Activated T-cell treated with anti-CD3 and anti-CD28 coated beads, Interleukin-2, amount 50 U/mL, for 1 hour (primary cell): ENCODE results near the gene NIM1K.
A peak's percentile ranks its signal among the peaks of the same experiment; 100 is the strongest.
"Not testable (repeated sequence)": the region's sequence is repeated elsewhere in the genome, so short reads cannot be mapped to it uniquely, and the experiment has no call there.

Source experiments
- DNase-seq: peaks from one replicate; pipeline ENCODE4 v3.0.0-alpha.2; 2020

Gene NIM1K

GRCh38 chr5:43191740-43192557 lies at the start of gene NIM1K:
Gene NIM1K (plus strand): TSS chr5:43192225. CDS start chr5:43245776, 53,551 bp downstream.
- peak; percentile 37 for DNase-seq

GRCh38 chr5:43145071-43145470 lies 47.0 kb upstream of the NIM1K start:
- DNase-seq = no peak

DNA sequence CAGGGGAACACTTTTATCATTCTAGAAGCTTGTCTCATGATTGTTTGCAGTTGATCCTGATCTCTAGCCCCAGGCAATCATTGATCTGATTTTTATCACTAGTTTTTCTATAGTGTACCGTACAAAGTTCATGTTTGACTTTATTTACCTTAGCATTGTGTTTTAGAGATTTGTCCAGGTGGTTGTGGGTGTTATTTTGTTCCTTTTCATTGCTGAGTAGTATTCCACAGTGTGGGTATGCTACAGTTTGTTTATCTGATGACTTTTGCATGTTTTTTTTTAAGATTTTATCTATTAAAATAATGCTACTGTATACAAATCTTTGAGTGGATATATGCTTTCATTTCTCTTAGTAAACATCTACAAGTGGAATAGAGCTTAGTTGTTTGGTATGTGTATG lies 45.1 kb upstream of the NIM1K start:
- no peak for DNase-seq

DNA sequence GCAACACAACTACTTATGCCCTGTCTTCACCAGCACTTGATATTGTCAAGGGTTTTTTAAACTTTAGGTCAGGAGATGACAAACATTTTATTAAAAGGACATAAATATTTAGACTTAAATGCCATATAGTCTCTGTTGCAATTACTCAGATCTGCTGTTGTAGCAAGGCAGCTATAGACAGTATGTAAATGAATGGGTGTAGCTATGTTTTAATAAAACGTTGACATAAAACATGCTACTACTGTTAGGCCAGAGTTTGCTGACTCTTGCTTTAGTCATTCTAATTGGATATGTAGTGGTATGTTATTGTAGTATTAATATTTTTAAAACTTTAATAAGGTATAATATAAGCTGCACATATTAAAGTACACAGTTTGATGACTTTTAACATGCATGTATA lies 43.6 kb upstream of the NIM1K start:
- DNase-seq = no peak

- no peak for DNase-seq
Observed at GRCh38 chr5:43149231-43149630, 42.8 kb upstream of the NIM1K start.

DNA sequence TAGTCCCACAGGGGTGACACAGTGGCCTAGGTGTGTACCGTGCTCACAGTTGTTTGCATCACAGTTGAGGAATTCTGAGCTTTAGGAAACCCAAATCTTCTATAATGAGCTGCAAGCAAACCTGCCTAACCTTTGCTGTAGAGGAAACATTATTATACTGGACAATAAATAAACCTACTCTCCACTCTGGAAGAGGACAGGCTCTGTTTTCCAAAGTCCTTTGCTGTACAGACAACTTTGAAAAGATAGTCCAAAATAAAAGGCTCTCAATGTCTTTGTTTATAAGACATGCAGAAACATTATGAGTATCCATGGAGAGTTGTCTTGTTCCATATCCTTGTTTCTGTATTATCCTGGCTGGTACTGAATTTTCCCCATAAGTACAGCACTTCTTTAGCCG lies 42.0 kb upstream of the NIM1K start:
- no peak for DNase-seq

DNA sequence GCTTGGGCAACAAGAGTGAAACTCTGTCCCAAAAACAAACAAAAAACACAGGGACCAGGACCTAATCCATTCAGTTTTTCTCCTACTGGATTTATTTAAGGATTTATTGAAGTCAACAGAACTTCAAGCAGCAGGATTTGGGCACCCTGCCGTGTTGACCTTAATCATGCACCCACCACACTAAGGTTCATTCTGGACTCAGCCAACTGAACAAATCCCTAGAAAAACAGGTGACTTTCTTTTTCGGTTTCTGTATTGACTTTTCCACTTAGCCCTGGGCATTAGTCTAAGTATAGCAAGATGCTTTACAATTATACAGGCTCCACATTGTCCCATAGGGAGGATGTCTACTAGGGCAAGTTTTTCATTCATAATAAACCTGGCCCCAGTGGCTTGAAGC lies 41.3 kb upstream of the NIM1K start:
- no peak for DNase-seq

DNA sequence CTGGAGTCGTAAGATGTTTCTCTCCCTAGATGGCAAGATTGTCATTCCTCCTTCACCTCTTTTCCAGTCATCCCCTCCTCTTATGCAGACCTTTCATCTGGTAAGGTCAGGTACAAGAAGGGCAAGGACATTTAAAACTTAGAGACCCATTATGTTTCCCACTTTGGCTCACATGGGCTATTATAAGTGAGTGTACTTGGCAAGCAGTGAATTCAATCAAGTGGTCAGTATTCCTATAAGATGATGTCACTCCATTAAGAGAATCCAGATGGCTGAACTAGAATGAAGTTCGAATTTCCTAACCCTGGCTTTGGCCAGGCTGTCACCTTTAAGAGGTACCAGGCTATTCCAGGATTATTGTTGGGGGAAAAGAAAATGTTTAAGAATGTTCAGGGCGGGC lies 39.1 kb upstream of the NIM1K start:
- DNase-seq = no peak

- no peak for DNase-seq
Observed at GRCh38 chr5:43154469-43154868, 37.6 kb upstream of the NIM1K start.

GRCh38 chr5:43155394-43156096 lies 36.5 kb upstream of the NIM1K start:
- no peak for DNase-seq

GRCh38 chr5:43156388-43156787 lies 35.6 kb upstream of the NIM1K start:
- no peak for DNase-seq

GRCh38 chr5:43157068-43157467 lies 35.0 kb upstream of the NIM1K start:
- DNase-seq = no peak

DNA sequence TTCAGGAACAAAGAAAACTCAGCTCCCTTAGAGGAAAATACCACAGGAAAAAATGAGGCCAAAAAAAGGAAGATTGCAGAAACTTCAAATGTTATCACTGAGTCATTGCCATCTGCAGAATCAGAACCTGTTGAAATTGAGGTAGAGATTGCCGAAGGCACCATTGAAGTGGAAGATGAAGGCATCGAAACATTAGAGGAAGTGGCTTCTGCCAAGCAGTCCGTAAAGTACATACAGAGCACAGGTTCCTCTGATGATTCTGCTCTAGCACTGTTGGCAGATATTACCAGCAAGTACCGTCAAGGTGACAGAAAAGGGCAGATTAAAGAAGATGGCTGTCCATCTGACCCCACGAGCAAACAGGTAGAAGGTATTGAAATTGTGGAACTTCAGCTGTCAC lies 30.8 kb upstream of the NIM1K start:
- no peak for DNase-seq

DNA sequence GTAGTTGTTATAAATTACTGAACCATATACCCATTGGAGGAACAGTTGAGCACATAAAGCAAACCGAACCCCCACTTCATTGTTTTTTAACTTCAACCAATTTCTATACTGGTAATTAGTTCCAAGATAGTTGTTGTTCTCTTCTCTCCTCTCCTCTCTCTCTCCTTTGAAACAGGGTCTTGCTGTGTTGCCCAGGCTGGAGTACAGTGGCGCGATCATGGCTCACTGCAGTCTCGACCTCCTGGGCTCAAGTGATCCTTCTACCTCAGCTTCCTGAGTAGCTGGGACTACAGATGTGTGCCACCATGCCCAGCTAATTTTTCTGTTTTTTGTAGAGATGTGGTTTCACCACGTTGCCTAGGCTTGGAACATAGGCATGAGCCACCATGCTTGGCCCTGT lies 27.2 kb upstream of the NIM1K start:
- DNase-seq = not testable (repeated sequence)

GRCh38 chr5:43165323-43165722 lies 26.7 kb upstream of the NIM1K start:
- no peak for DNase-seq

GRCh38 chr5:43168175-43168574 lies 23.9 kb upstream of the NIM1K start:
- no peak for DNase-seq

GRCh38 chr5:43171451-43171850 lies 20.6 kb upstream of the NIM1K start:
- no peak for DNase-seq

- no peak for DNase-seq
Observed at GRCh38 chr5:43171926-43172325, 20.1 kb upstream of the NIM1K start.

- no peak for DNase-seq
Observed at GRCh38 chr5:43172779-43173178, 19.2 kb upstream of the NIM1K start.

DNA sequence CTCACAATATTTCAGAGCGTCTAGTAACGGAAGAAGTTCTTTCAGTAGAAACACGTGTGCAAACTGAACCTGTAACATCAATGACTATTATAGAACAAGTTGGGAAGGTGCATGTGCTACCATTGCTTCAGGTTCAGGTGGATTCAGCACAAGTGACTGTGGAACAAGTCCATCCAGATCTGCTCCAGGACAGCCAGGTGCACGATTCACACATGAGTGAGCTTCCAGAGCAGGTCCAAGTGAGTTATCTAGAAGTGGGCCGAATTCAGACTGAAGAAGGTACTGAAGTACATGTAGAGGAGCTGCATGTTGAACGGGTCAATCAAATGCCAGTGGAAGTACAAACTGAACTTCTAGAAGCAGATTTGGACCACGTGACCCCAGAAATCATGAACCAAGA lies 17.4 kb upstream of the NIM1K start:
- DNase-seq = no peak

DNA sequence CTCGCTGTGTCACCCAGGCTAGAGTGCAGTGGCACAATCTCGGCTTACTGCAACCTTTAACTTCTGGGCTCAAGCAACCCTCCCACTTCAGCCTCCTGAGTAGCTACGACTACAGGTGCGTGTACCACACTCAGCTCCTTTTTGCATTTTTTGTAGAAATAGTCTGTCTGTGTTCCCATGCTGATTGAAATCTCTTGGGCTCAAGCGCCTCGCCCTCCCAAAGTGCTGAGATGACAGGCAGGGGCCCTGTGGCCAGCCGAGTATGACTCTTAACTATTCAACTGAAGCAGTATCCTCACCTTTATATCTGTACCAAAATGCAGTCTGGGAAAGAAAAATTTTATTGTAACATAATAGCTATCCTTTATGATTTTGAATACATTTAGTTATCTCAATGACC lies 12.2 kb upstream of the NIM1K start:
- DNase-seq = no peak

- no peak for DNase-seq
Observed at GRCh38 chr5:43182421-43182820, 9.6 kb upstream of the NIM1K start.

DNA sequence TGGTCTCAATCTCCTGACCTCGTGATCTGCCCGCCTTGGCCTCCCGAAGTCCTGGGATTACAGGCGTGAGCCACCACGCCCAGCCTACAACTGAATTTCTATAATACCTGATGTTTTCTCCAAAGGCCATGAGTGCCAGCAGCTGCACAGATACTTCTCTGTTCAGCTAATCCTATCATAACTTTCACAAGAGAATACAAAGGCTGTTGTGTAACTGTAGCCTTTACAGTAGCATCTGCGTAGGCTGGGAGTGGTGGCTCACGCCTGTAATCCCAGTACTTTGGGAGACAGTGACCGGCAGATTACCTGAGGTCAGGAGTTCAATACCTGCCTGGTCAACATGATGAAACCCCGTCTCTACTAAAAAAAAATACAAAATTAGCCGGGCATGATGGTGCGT lies 8.9 kb upstream of the NIM1K start:
- not testable (repeated sequence) for DNase-seq

- DNase-seq = no peak
Observed at GRCh38 chr5:43190755-43191603, 1.0 kb upstream of the NIM1K start.
